ENCODE results near the gene COPS9.

Gene COPS9

GRCh38 chr2:240132651-240132980 lies 3.5 kb downstream of the COPS9 start:
- DNase-seq = no peak

DNA sequence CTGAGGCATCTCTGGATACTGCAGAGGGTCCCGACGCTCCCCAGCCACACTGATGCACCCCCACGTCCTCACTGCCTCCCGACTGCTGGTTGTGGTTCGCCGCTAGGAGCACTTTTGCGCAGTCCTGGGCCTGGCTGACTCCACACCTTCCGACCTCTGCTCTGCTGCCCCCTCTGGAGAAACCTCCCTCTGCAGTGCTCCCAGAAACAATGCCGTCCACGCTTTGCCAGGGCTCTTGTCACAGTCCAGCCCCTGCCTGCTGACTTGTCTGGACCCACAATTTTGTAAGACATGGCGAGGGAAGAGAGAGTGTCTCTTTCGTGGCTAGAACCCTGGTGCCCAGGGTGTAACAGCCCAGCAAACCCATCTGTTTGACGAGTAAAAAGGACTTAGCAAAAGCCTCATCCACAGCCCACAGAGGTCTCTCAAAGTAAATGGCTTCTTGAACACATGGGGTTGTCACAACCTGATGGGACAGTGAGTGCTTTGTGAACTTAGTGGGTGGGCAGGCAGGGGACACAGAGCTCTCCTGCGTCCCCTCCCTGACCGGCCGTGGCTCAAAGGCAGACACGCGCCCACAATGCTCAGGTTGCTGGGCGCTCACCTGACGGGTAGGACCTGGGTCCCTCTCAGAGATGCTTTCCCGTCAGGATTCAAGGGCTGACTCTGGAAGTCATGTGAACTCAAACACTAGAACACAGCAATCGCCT lies 4.0 kb downstream of the COPS9 start:
- DNase-seq = no peak

- no peak for DNase-seq
Observed at GRCh38 chr2:240131296-240131695, 4.8 kb downstream of the COPS9 start.

DNA sequence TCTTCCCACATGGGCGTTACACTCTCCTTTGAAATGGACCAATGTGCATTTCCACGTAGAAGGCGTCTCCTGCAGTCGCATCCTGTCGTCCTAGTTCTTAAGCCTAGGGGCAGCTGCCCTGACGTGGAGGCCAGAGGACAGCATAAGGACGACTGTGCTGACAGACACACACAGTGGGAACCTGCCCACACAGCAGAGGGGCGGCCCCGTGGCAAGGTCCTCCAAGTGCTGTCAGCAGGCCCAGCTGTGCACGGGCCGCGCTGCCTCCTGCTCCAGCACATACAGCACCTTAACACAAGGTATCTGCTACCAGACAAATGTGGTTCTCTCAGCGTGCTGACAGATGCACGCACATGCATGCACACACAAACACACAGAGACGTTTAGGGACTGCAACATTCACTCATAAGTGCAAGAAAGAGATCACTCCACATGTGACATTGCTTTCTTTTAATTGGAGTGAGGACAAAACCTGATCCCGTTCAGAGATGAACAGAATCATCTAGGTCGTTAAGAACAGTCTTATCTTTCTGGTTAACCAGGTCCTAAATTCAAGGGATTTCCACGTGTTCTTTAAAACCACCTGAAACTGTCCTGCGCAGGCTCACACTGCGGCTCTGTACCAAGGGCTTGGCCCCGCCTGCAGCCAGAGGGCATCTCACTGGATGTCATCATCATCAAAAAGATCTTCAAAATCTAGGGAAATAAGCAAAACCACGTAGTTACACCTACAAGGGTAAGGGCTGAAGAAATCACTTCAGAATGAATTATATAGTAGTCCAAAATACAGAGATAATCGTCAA lies 5.5 kb downstream of the COPS9 start:
- no peak for DNase-seq

- DNase-seq = no peak
Observed at GRCh38 chr2:240129731-240130392, 6.2 kb downstream of the COPS9 start.

- DNase-seq = no peak
Observed at GRCh38 chr2:240129311-240129710, 6.8 kb downstream of the COPS9 start.

- DNase-seq = no peak
Observed at GRCh38 chr2:240128608-240129145, 7.4 kb downstream of the COPS9 start.

GRCh38 chr2:240127911-240128607 lies 8.0 kb downstream of the COPS9 start:
- no peak for DNase-seq

- DNase-seq = no peak
Observed at GRCh38 chr2:240127191-240127750, 8.8 kb downstream of the COPS9 start.

GRCh38 chr2:240126731-240127130 lies 9.4 kb downstream of the COPS9 start:
- DNase-seq = no peak

DNA sequence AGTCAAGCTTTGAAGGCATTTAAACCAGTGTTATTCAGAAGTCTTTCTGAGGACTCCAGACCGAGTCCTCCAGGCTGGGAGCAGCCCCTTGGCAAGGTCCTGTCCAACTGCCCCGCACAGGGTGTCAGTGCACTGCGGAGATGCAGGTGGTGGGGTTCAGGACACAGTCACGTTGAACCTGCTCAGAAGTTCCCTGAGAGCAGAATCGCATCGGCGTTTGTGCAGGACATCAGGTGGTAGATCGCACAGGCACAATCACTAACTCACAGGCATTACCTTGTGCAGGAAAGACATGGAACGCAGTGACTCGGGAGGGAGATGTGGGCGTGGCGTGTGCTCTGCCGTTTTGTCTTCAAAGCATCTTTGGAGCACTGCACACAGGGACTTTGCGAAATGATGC lies 10.4 kb downstream of the COPS9 start:
- no peak for DNase-seq

- DNase-seq = no peak
Observed at GRCh38 chr2:240124651-240125030, 11.5 kb downstream of the COPS9 start.

- no peak for DNase-seq
Observed at GRCh38 chr2:240123821-240124650, 12.1 kb downstream of the COPS9 start.

DNA sequence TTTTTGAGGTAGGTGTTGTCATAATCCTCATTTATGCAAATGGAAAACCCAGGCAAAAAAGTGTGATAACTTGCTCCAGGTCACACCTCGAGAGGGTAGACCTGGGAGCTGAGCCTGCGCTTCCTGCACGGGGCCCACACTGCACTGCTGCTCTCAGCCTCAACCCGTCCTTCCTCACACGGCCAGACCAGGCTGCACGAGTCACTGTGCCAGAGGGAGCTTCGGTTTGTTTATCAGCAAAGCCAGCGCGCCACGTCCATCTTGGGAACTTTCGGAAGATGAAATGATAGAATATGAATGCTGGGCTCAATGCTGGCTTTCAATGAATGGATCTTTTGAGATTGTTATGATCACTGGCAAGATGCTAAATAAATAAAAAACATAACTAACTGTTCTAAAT lies 14.4 kb downstream of the COPS9 start:
- peak in 1 of 2 experiments; percentile 40 for DNase-seq

DNA sequence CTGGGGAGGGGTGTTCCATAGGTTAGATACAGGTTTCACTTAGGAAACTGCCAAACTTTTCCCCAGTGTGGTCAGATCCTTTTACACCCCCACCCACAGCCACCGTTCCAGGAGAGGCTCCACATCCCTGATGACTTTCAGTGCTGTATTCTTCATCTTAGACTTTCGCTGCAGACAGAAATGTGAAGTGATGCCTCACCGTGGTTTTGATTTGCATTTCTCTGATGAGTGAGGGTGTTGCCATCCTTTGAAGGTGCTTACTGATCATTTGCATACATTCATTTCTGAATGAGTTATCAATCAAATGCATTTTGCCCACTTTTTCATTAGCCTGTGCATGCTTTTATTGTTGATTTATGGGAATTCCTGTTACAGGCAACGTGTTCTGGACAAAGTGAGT lies 14.9 kb downstream of the COPS9 start:
- peak; percentile 33 to 40 for DNase-seq

- no peak for DNase-seq
Observed at GRCh38 chr2:240114233-240114632, 21.9 kb downstream of the COPS9 start.

DNA sequence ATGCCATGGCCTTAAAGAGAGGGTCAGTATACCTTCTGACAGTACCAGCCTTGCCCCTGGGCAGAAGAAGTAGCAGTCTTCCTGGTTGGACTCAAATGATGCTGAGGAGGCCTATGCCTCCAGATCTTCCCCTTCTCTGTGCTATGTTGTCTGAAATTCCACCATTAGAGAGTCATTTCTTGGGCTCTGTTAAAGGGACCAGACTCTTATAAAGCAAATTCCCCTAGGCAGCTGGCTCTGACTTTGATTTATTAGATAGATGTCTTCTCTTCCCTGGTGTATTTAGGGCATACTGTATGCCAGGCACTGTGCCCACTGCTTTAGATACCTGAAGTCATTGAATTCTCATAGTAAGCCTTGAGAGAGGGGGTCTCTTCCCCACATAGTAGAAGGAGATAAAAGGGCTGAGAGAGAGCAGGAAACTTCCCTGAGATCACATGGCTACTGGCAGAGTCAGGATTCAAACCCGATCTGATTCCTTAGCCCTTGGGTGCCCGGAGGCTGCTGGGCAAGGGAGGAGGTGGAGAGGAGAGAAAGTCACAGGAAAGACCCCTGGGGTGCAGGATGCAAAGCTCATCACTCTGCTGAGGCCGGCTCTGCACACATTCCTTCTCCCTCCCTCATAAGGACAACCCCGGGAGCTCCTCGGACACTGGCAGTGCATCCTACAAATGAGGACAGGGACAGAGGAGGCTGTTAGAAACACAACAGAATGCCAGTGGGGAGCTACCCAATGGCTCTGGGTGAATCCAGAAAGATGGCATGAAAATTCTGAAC lies 23.0 kb downstream of the COPS9 start:
- DNase-seq = no peak

- no peak for DNase-seq
Observed at GRCh38 chr2:240111253-240111652, 24.9 kb downstream of the COPS9 start.

GRCh38 chr2:240109386-240109785 lies 26.7 kb downstream of the COPS9 start:
- no peak for DNase-seq

GRCh38 chr2:240107477-240107796 lies 28.7 kb downstream of the COPS9 start:
- no peak for DNase-seq

DNA sequence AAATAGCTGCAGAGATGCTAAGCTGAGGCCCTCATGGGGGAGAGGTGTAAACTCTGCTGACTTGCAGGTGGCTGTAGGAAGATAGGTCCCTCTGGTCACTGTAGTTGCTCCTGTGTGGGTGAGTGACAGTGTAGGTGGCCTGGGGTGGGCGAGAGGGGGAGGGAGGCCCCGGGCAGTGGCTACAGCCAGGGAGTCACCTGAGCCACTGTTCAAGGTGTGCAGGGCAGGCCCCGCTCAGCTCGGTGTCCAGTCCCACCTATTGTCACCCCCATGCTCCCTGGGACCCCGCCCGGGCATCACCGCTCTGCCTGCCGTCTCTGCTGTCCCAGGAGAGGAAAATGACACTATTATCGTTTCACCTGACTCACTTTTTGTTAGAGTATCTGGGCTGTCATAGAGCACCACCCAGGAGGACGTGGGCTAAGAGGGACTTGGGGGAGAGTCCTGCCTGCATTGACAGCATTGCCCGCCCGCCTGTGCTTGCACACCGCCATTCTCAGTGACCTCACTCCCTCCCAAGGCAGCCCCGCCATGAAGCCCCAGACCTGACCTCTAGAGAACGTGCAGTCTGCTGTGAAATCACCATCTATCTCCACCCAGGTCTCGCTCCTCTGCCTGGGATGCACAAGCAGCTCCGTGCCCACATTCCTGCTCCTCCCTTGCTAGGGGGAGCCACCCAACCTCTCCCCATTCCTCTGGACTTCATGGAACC lies 29.2 kb downstream of the COPS9 start:
- DNase-seq = no peak

Measured in NCI-H526 (cell line).